ENCODE data around the gene PCDH15.

The PCDH15 gene

GRCh38 chr10:54060572-54060971, 740.5 kb downstream of the PCDH15 start:
- TF ChIP-seq ZNF274 (IDR thresholded peaks at IDR 0.05; ENCODE audit: low read depth, low read length), result no peak
- no peak overlapping the region for H3K4me3 ChIP-seq (ENCODE audit: low read length)

GRCh38 chr10:54057357-54057756, 743.7 kb downstream of the PCDH15 start:
- H3K4me3 ChIP-seq (ENCODE audit: low read length), result no peak overlapping the region
- no peak for TF ChIP-seq ZNF274 (IDR thresholded peaks at IDR 0.05; ENCODE audit: low read depth, low read length)

GRCh38 chr10:54026340-54026739, 774.7 kb downstream of the PCDH15 start:
- no peak for TF ChIP-seq ZNF274 (IDR thresholded peaks at IDR 0.05; ENCODE audit: low read depth, low read length)
- no peak overlapping the region for H3K4me3 ChIP-seq (ENCODE audit: low read length)

- TF ChIP-seq ZNF274 (IDR thresholded peaks at IDR 0.05; ENCODE audit: low read depth, low read length), result no peak
- no peak overlapping the region for H3K4me3 ChIP-seq (ENCODE audit: low read length)
Measured at GRCh38 chr10:54011117-54011516, 789.9 kb downstream of the PCDH15 start.

- no peak overlapping the region for H3K4me3 ChIP-seq (ENCODE audit: low read length)
- TF ChIP-seq ZNF274 (IDR thresholded peaks at IDR 0.05; ENCODE audit: low read depth, low read length), result no peak
Measured at GRCh38 chr10:54010337-54010933, 790.6 kb downstream of the PCDH15 start.

- no peak for TF ChIP-seq ZNF274 (IDR thresholded peaks at IDR 0.05; ENCODE audit: low read depth, low read length)
- H3K4me3 ChIP-seq (ENCODE audit: low read length), result no peak overlapping the region
Measured at GRCh38 chr10:54009672-54010071, 791.4 kb downstream of the PCDH15 start.

GRCh38 chr10:54002077-54002476, 799.0 kb downstream of the PCDH15 start:
- H3K4me3 ChIP-seq (ENCODE audit: low read length), result no peak overlapping the region
- no peak for TF ChIP-seq ZNF274 (IDR thresholded peaks at IDR 0.05; ENCODE audit: low read depth, low read length)

GRCh38 chr10:53997953-53998352, 803.1 kb downstream of the PCDH15 start:
- no peak for TF ChIP-seq ZNF274 (IDR thresholded peaks at IDR 0.05; ENCODE audit: low read depth, low read length)
- H3K4me3 ChIP-seq (ENCODE audit: low read length), result no peak overlapping the region

- no peak overlapping the region for H3K4me3 ChIP-seq (ENCODE audit: low read length)
- TF ChIP-seq ZNF274 (IDR thresholded peaks at IDR 0.05; ENCODE audit: low read depth, low read length), result no peak
Measured at GRCh38 chr10:53990799-53991238, 810.2 kb downstream of the PCDH15 start.

- H3K4me3 ChIP-seq (ENCODE audit: low read length), result no peak overlapping the region
- no peak for TF ChIP-seq ZNF274 (IDR thresholded peaks at IDR 0.05; ENCODE audit: low read depth, low read length)
Measured at GRCh38 chr10:53983431-53983830, 817.6 kb downstream of the PCDH15 start.

- TF ChIP-seq ZNF274 (IDR thresholded peaks at IDR 0.05; ENCODE audit: low read depth, low read length), result no peak
- no peak overlapping the region for H3K4me3 ChIP-seq (ENCODE audit: low read length)
Measured at GRCh38 chr10:53980210-53980609, 820.8 kb downstream of the PCDH15 start.

- no peak overlapping the region for H3K4me3 ChIP-seq (ENCODE audit: low read length)
- TF ChIP-seq ZNF274 (IDR thresholded peaks at IDR 0.05; ENCODE audit: low read depth, low read length), result no peak
Measured at GRCh38 chr10:53978301-53978700, 822.7 kb downstream of the PCDH15 start.

- no peak for TF ChIP-seq ZNF274 (IDR thresholded peaks at IDR 0.05; ENCODE audit: low read depth, low read length)
- no peak overlapping the region for H3K4me3 ChIP-seq (ENCODE audit: low read length)
Measured at GRCh38 chr10:53977267-53977666, 823.8 kb downstream of the PCDH15 start.

GRCh38 chr10:53957401-53957800, 843.6 kb downstream of the PCDH15 start:
- TF ChIP-seq ZNF274 (IDR thresholded peaks at IDR 0.05; ENCODE audit: low read depth, low read length), result no peak
- H3K4me3 ChIP-seq (ENCODE audit: low read length), result no peak overlapping the region

GRCh38 chr10:53955091-53955490, 845.9 kb downstream of the PCDH15 start:
- H3K4me3 ChIP-seq (ENCODE audit: low read length), result no peak overlapping the region
- no peak for TF ChIP-seq ZNF274 (IDR thresholded peaks at IDR 0.05; ENCODE audit: low read depth, low read length)

Data from GM08714 (cell line).